ENCODE results near the gene BTF3L4. TPM values are rescaled to one million over a fixed set of nuclear protein-coding genes. Genes with fewer than 3 reads are reported as not detected.
"Not testable (repeated sequence)": the region's sequence is repeated elsewhere in the genome, so short reads cannot be mapped to it uniquely, and the experiment has no call there.

BTF3L4 gene
- total RNA-seq, 1 experiment from 2014 or later, result 106 TPM

DNA sequence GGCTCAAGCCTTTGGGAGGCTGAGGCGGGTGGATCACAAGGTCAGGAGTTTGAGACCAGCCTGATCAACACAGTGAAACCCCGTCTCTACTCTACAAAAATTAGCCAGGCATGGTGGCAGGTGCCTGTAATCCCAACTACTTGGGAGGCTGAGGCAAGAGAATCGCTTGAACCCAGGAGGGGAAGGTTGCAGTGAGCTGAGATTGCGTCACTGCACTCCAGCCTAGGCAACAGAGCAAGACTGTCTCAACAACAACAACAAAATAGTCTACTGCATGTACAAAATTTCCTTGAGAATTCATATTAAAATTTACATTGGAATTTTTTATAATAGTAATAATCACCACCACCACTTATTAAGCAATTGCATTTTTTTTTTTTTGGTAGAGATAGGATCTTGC lies 6.8 kb upstream of the BTF3L4 start:
- H3K9me3 Mint-ChIP-seq; H3K27me3 ChIP-seq (ENCODE audit: insufficient read depth, low read length); H2BK5ac ChIP-seq (ENCODE audit: insufficient read length, low read length); H3K18ac ChIP-seq (ENCODE audit: insufficient read length, low read depth, low read length); H3K9ac ChIP-seq (ENCODE audit: extremely low read depth, insufficient read length, low read length); H4K5ac ChIP-seq (ENCODE audit: insufficient read length, low read depth, low read length); H3K23me2 ChIP-seq (ENCODE audit: insufficient read length, low read depth, low read length, poor library complexity, severe bottlenecking); H3K79me1 ChIP-seq (ENCODE audit: insufficient read depth, low read depth, low read length, poor library complexity, severe bottlenecking); H3K4me1 ChIP-seq (ENCODE audit: insufficient read depth, low read length); H3K4me3 Mint-ChIP-seq; H3K4me1 Mint-ChIP-seq; H2BK120ac ChIP-seq (ENCODE audit: low read depth, low read length, poor library complexity, severe bottlenecking); H2BK12ac ChIP-seq (ENCODE audit: insufficient read length, low read depth, low read length); H2AFZ ChIP-seq (ENCODE audit: low read length); H3T11ph ChIP-seq (ENCODE audit: low read length); H3K79me2 ChIP-seq (ENCODE audit: insufficient read depth, low read length); H3K27ac ChIP-seq (ENCODE audit: insufficient read length, low read depth, low read length); H4K91ac ChIP-seq (ENCODE audit: insufficient read length, low read depth, low read length); H2BK15ac ChIP-seq (ENCODE audit: low read depth, low read length); DNase-seq; H3K56ac ChIP-seq (ENCODE audit: insufficient read length, low read depth, low read length); H4K20me1 ChIP-seq (ENCODE audit: control insufficient read depth, insufficient read depth, insufficient read length); H2AK5ac ChIP-seq (ENCODE audit: insufficient read length, low read length); H3K9me3 ChIP-seq (ENCODE audit: control insufficient read depth, low read depth, low read length); H3K27me3 Mint-ChIP-seq (ENCODE audit: low read depth); H4K8ac ChIP-seq (replicated peaks; ENCODE audit: insufficient read length, low read depth, low read length); H3K23ac ChIP-seq (ENCODE audit: insufficient read length, low read depth, low read length); H3K4ac ChIP-seq (ENCODE audit: low read depth, low read length); H3K14ac ChIP-seq (ENCODE audit: insufficient read depth, low read length); H3K27ac Mint-ChIP-seq; H2BK20ac ChIP-seq (ENCODE audit: low read depth, low read length, poor library complexity, severe bottlenecking); H3K4me2 ChIP-seq (ENCODE audit: insufficient read depth, insufficient read length, low read length): not testable (repeated sequence)
- no CpG with 5 or more reads among the region's 4 CpGs for WGBS (ENCODE audit: extremely low coverage, insufficient read length, low lambda C conversion rate)
- H3K36me3 Mint-ChIP-seq (ENCODE audit: insufficient read depth in 1 of 3, low read depth in 3 of 3), result peaks cover 6 to 42% (median 40%) of the 10 kb centered on the region in 3 experiments

Data from H9 (cell line).